Naive thymus-derived CD4-positive, alpha-beta T cell (primary cell): ENCODE results near the gene LTA. TPM values are rescaled to one million over a fixed set of nuclear protein-coding genes. Genes with fewer than 3 reads are reported as not detected.
A peak's percentile ranks its signal among the peaks of the same experiment; 100 is the strongest.

Experiments
- ATAC-seq: fragments of 150-1000 bp; cut with Tn5 transposase; 2 replicates; pipeline ENCODE4 v1.10.0; 2021; ENCODE audit warnings: mild to moderate bottlenecking, moderate library complexity
- CTCF ChIA-PET: fragments of 350-600 bp; sonication (Branson Sonifier 250); formaldehyde crosslinking; loops from one replicate; lab custom pipeline; 2021; ENCODE audit warnings: antibody characterized with exemption; lab: Charles Lee
- POLR2A ChIA-PET: fragments of 350-600 bp; sonication (Branson Sonifier 250); formaldehyde crosslinking; loops from one replicate; lab custom pipeline; 2021; ENCODE audit warnings: antibody characterized with exemption, inconsistent platforms; lab: Charles Lee
- DNase-seq, 9 donors: peaks; one replicate each; pipeline versions ENCODE4 v3.0.0 to v3.0.0-alpha.2; 2020 to 2022; ENCODE audit warnings: mixed read lengths in 1 of 9
- H3K27ac ChIP-seq: one replicate; pipeline ENCODE4 v1.7.0; 2013; ENCODE audit warnings: mild to moderate bottlenecking, low read depth, low read length, moderate library complexity
- H3K27me3 ChIP-seq, 2 donors: one replicate each; pipeline ENCODE4 v1.7.0; 2013; ENCODE audit warnings: low read length in 2 of 2, mild to moderate bottlenecking in 2 of 2, moderate library complexity in 2 of 2; ENCODE audit not compliant: control insufficient read depth in 2 of 2, insufficient read depth in 2 of 2
- H3K36me3 ChIP-seq, 3 experiments: 1 replicate in 2 of 3; 2 replicates in 1 of 3; pipeline ENCODE4 v1.7.0; 2013; ENCODE audit warnings: low read length in 3 of 3, mild to moderate bottlenecking in 3 of 3, moderate library complexity in 1 of 3; ENCODE audit not compliant: insufficient read depth in 3 of 3, control insufficient read depth in 2 of 3
- H3K4me1 ChIP-seq, 2 donors: one replicate each; pipeline ENCODE4 v1.7.0; 2013; ENCODE audit warnings: low read length in 2 of 2, mild to moderate bottlenecking in 2 of 2, moderate library complexity in 1 of 2; ENCODE audit not compliant: control insufficient read depth in 2 of 2, insufficient read depth in 2 of 2
- H3K4me3 ChIP-seq: 2 replicates; pipeline ENCODE4 v1.7.0; 2013; ENCODE audit warnings: mild to moderate bottlenecking, low read length
- H3K9me3 ChIP-seq, 3 experiments: 1 replicate in 2 of 3; 2 replicates in 1 of 3; pipeline ENCODE4 v1.7.0; 2013; ENCODE audit warnings: low read length in 3 of 3; ENCODE audit not compliant: control insufficient read depth in 2 of 3
- H3K27ac Mint-ChIP-seq, 9 donors: one replicate each; pipeline ENCODE4 v1.8.0; 2020 to 2022; ENCODE audit warnings: mixed read lengths in 9 of 9, mild to moderate bottlenecking in 8 of 9, moderate library complexity in 5 of 9, inconsistent platforms in 2 of 9
- H3K27me3 Mint-ChIP-seq, 5 donors: one replicate each; pipeline ENCODE4 v1.8.0; 2021 to 2022; ENCODE audit warnings: mixed read lengths in 5 of 5, mild to moderate bottlenecking in 1 of 5
- H3K36me3 Mint-ChIP-seq, 5 donors: one replicate each; pipeline ENCODE4 v1.8.0; 2020 to 2022; ENCODE audit warnings: mixed read lengths in 5 of 5, mild to moderate bottlenecking in 3 of 5, inconsistent platforms in 1 of 5
- H3K4me1 Mint-ChIP-seq, 7 donors: one replicate each; pipeline ENCODE4 v1.8.0; 2020 to 2022; ENCODE audit warnings: mixed read lengths in 7 of 7, mild to moderate bottlenecking in 3 of 7, inconsistent platforms in 1 of 7
- H3K4me3 Mint-ChIP-seq, 10 donors: one replicate each; pipeline ENCODE4 v1.8.0; 2020 to 2022; ENCODE audit warnings: mild to moderate bottlenecking in 10 of 10, mixed read lengths in 10 of 10, moderate library complexity in 6 of 10, inconsistent platforms in 2 of 10
- H3K9me3 Mint-ChIP-seq, 11 donors: one replicate each; pipeline ENCODE4 v1.8.0; 2020 to 2022; ENCODE audit warnings: mixed read lengths in 11 of 11, mild to moderate bottlenecking in 4 of 11, inconsistent platforms in 1 of 11, moderate library complexity in 1 of 11
- intact Hi-C, 2 donors: fragments of 100-400 bp; cut with micrococcal nuclease; formaldehyde crosslinking; loops; one replicate each; pipeline ENCODE4 v1.15.1; 2023
- polyA plus RNA-seq, 2 donors: library from polyadenylated mRNA; unstranded; fragments of 300-500 nt; fragmentation: Illumina TruSeq; gene quantifications; one replicate each; pipeline ENCODE4 v1.2.3, GENCODE V29; 2021
- total RNA-seq, 6 experiments: library from RNA in 5 of 6; stranded (reverse) in 5 of 6; gene quantifications; 1 replicate in 5 of 6; 2 replicates in 1 of 6; pipeline ENCODE4 v1.2.3 and lab custom pipeline; 2021 to 2026

LTA gene
- total and polyA plus RNA-seq, 7 experiments from 2014 or later: 12.3 to 110 (median 20.7) TPM

- H3K36me3 Mint-ChIP-seq: peaks cover 3 to 31% (median 13%) of the 10 kb centered on the region in 5 donors
- POLR2A ChIA-PET: interaction anchor here (0.5 to 2.0 kb wide), 3 partner anchors 10 to 77 kb away, joined by 3 to 9 read pairs (median 4); no protein-coding TSS in a partner anchor
- peak; percentile 22 for ATAC-seq
- no peaks in the 10 kb centered on the region for H3K27me3 Mint-ChIP-seq
- intact Hi-C loops: no loop called here
- Histone ChIP-seq H3K27ac (no peak overlapping the region), H3K4me3 (no peak overlapping the region), H3K9me3 (no peaks in the 10 kb centered on the region), H3K4me1 (no peaks in the 10 kb centered on the region), H3K27me3 (no peaks in the 10 kb centered on the region), H3K36me3 (peaks cover 29 to 50% (median 36%) of the 10 kb centered on the region in 3 experiments)
- no peak for DNase-seq
- no peak overlapping the region for H3K4me3 Mint-ChIP-seq
- CTCF ChIA-PET: no interaction called here
- no peaks in the 10 kb centered on the region for H3K9me3 Mint-ChIP-seq
- peak overlapping the region in 1 of 9 donors; percentile 32 for H3K27ac Mint-ChIP-seq
- H3K4me1 Mint-ChIP-seq: peaks cover 8 to 25% (median 14%) of the 10 kb centered on the region in 7 donors
Observed at GRCh38 chr6:31529329-31530150, 42.5 kb upstream of the LTA start.

GRCh38 chr6:31530659-31531058, 41.4 kb upstream of the LTA start:
- intact Hi-C loops: no loop called here

GRCh38 chr6:31531162-31531561, 40.9 kb upstream of the LTA start:
- H3K27ac Mint-ChIP-seq: no peak overlapping the region
- Histone ChIP-seq H3K9me3 (no peaks in the 10 kb centered on the region), H3K27ac (no peak overlapping the region), H3K4me1 (no peaks in the 10 kb centered on the region), H3K36me3 (peaks cover 45 to 66% (median 47%) of the 10 kb centered on the region in 3 experiments), H3K27me3 (no peaks in the 10 kb centered on the region), H3K4me3 (no peak overlapping the region)
- DNase-seq: no peak
- H3K9me3 Mint-ChIP-seq: no peaks in the 10 kb centered on the region
- ChIA-PET POLR2A (no interaction called here), CTCF (interaction anchor here (0.7 kb wide), 2 partner anchors 37 to 236 kb away, joined by 3 read pairs; no protein-coding TSS in a partner anchor)
- H3K4me3 Mint-ChIP-seq: no peak overlapping the region
- H3K27me3 Mint-ChIP-seq: no peaks in the 10 kb centered on the region
- H3K4me1 Mint-ChIP-seq: peaks cover 17 to 37% (median 26%) of the 10 kb centered on the region in 7 donors
- no peak for ATAC-seq
- peaks cover 9 to 42% (median 27%) of the 10 kb centered on the region in 5 donors for H3K36me3 Mint-ChIP-seq
- intact Hi-C loops: no loop called here

More at GRCh38 chr6:31530659-31531058, 41.4 kb upstream of the LTA start:
- ChIA-PET POLR2A (no interaction called here), CTCF (no interaction called here)
- peaks cover 12 to 32% (median 21%) of the 10 kb centered on the region in 7 donors for H3K4me1 Mint-ChIP-seq
- Histone ChIP-seq H3K36me3 (peaks cover 40 to 61% (median 47%) of the 10 kb centered on the region in 3 experiments), H3K9me3 (no peaks in the 10 kb centered on the region), H3K4me1 (no peaks in the 10 kb centered on the region), H3K4me3 (no peak overlapping the region), H3K27ac (no peak overlapping the region), H3K27me3 (no peaks in the 10 kb centered on the region)
- H3K27me3 Mint-ChIP-seq: no peaks in the 10 kb centered on the region
- H3K36me3 Mint-ChIP-seq: peaks cover 4 to 37% (median 22%) of the 10 kb centered on the region in 5 donors
- DNase-seq: no peak
- H3K9me3 Mint-ChIP-seq: no peaks in the 10 kb centered on the region
- H3K27ac Mint-ChIP-seq: no peak overlapping the region
- H3K4me3 Mint-ChIP-seq: no peak overlapping the region
- ATAC-seq: no peak

- CTCF ChIA-PET: interaction anchor here (0.5 to 0.7 kb wide), 3 partner anchors 18 to 235 kb away, joined by 3 to 4 read pairs (median 3); no protein-coding TSS in a partner anchor
- ATAC-seq: no peak
- DNase-seq: no peak
- H3K36me3 ChIP-seq: peaks cover 47 to 74% (median 50%) of the 10 kb centered on the region in 3 experiments
- Mint-ChIP-seq H3K27ac (peak overlapping the region in 7 of 9 donors; percentile 6 to 73 (median 42)), H3K4me3 (no peak overlapping the region), H3K9me3 (no peaks in the 10 kb centered on the region), H3K4me1 (peaks cover 21 to 44% (median 33%) of the 10 kb centered on the region in 7 donors), H3K27me3 (no peaks in the 10 kb centered on the region), H3K36me3 (peaks cover 10 to 47% (median 32%) of the 10 kb centered on the region in 5 donors)
- no peaks in the 10 kb centered on the region for H3K9me3 ChIP-seq
- H3K4me1 ChIP-seq: no peaks in the 10 kb centered on the region
- H3K4me3 ChIP-seq: no peak overlapping the region
- intact Hi-C loops: no loop called here
- H3K27ac ChIP-seq: no peak overlapping the region
- H3K27me3 ChIP-seq: no peaks in the 10 kb centered on the region
- POLR2A ChIA-PET: interaction anchor here (0.9 to 1.0 kb wide), 2 partner anchors 9 to 37 kb away, joined by 3 read pairs; no protein-coding TSS in a partner anchor
Observed at GRCh38 chr6:31531771-31532643, 40.1 kb upstream of the LTA start.

- intact Hi-C loops: no loop called here
- Histone ChIP-seq H3K27ac (no peak overlapping the region), H3K4me3 (no peak overlapping the region), H3K4me1 (no peaks in the 10 kb centered on the region), H3K27me3 (no peaks in the 10 kb centered on the region), H3K36me3 (peaks cover 47 to 81% (median 50%) of the 10 kb centered on the region in 3 experiments), H3K9me3 (no peaks in the 10 kb centered on the region)
- peaks cover 10 to 49% (median 32%) of the 10 kb centered on the region in 5 donors for H3K36me3 Mint-ChIP-seq
- no peaks in the 10 kb centered on the region for H3K27me3 Mint-ChIP-seq
- ChIA-PET CTCF (no interaction called here), POLR2A (interaction anchor here (0.9 to 1.0 kb wide), 2 partner anchors 8 to 36 kb away, joined by 3 read pairs; no protein-coding TSS in a partner anchor)
- peak overlapping the region in 1 of 10 donors; percentile 19 for H3K4me3 Mint-ChIP-seq
- no peaks in the 10 kb centered on the region for H3K9me3 Mint-ChIP-seq
- no peak for ATAC-seq
- peak overlapping the region in 7 of 9 donors; percentile 21 to 81 (median 61) for H3K27ac Mint-ChIP-seq
- H3K4me1 Mint-ChIP-seq: peaks cover 21 to 50% (median 38%) of the 10 kb centered on the region in 7 donors
- no peak for DNase-seq
Observed at GRCh38 chr6:31532644-31533454, 39.2 kb upstream of the LTA start.
